DMS153 treated with DMSO at 0.1 percent for 48 hours (cell line): ENCODE measurements around the gene CA9.
A peak's percentile ranks its signal among the peaks of the same experiment; 100 is the strongest.

Experiments used
- DNase-seq: peaks from one replicate; lab custom pipeline; 2025; ENCODE audit not compliant: unreplicated experiment; lab: John Stamatoyannopoulos, UW

The CA9 gene

DNA sequence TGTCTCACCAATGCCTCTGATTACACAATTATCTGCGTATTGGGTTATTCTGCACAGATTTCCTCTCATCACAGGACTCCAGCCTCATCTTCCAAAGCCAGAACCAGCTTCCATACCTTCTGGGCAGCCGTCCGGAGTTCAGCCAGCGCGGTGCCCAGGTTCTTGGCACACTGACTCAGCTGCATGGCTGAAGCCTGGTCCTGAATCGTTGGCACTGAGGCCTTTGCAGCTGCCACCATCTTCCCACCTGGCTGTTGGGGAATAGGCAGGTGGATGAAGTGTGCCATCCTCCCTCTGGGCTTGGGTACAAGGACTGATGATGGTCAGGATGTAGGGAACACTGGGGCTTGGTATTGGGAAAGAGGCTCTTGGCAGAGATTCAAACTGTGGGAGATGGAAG, 40.4 kb downstream of the CA9 start:
- no peak for DNase-seq

DNA sequence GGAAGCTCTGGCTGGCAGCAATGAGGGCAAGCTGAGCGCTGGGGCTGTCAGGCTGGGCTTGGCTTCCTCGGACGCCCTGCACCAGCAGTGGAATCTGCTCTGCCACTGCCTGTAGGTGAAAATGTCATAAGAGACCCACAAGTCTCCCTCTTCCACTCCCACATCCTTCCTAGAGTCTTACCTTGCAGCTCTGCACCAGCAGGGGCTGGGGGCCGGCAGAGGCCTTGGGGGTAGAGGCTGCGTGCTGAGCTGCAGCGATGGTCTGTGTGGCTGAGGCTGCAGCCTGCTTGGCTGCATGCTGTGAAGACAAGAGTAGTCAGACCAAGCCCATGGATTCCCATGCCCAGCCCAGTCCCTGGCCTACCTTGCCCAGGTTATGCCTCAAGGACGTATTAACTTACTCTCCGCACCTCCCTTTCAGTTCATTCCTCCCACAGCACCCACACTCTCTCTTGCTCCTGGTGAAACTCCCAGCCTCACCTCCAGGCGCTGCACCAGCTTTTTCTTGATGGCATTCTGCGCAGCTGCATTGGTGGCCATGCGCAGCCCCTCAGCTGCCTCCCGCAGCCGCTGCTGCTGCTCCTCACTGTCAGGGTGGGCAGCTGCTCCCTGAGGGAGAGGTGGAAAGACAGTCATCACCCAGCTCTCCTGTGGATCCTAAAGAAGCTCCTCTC, 41.0 kb downstream of the CA9 start:
- no peak for DNase-seq

DNA sequence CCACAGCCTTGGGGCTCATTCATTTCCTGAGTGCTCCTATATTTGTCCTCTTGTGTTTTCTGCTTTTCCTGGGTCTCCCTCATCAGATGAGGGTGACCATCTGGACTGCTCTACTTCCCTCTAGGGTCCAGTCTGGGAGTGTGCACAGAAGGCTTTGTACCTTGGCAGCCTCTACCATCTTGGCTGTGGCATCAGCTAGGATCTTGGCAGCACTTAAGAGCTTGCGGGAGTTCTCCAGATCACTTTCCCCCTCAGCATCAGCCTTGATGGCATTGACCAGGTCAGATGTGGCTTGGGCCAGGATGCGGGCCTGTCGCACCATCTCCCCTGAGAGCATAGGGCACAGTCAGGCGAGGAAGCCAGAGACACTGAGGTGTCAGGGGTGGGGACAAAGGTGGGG, 42.5 kb downstream of the CA9 start:
- no peak for DNase-seq

DNA sequence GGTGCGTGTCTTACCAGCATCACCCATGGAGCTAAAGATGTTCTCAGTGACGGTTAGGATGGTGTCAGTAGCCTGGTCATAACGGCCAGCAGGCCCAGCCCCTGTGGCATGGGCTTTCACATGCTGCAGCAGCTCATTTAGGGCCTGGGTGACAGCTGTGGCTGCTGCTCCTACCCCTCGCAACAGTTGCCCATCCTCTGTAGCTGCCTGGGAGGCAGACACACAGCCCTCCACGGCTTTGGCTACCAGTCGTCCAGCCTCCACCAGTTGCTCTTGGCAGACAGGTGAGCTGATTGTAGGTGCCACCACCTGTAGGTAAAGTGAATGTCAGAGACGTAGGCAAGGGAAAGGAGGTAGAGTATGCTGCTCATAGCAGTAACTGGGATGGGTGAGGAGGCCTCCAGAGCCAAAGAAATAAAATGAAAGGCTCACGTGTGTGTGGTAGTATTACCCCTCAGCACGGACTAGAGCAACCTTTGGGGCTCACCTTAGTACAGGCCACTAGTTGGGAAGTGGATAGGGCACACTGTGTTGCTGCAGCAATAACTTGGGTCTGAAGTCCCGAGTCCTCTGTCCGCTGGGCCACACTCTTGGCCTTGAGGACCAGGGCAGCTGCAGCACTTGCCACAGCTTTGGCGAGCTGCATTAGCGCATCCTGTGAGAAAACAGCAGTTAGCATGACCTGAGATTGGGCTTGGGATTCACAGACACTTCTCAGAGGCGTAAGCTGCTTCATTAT, 43.6 kb downstream of the CA9 start:
- DNase-seq = no peak

DNA sequence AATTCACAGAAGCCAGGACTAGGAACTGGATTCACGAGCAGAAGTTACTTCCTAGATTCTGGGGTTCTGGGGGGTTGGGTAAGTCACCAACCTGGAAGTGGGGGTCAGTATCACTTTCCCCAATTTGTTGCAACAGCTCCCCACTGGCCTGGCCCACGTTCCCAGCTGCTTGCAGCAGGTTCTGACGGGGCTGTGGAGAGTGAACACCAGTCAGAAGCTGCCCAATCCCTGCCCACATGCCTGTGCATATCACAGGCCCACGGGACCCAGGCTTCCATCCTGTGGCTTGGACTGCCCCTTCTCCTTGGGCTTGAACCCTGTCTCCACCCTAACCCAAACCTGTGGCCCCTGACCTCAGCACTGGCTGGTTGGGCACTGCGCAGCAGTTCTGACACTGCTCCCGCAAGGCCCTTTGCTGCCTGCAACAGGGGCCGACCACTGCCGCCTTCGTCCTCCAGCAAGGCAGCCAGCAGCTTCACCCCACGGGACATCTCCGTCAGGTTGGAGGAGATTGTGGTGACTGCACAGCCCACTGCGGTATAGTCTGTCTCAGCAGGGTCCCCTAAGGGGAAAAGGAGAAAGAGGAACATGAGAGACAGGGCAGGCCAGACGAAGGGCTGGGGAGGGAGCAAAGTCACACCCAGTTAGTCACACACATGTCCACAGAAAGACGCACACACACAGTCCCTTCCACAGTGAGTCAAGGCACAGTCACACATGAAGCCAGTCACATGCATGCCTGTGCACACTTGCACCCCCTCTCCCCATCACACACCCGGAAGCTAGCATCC, 45.2 kb downstream of the CA9 start:
- DNase-seq = no peak

DNA sequence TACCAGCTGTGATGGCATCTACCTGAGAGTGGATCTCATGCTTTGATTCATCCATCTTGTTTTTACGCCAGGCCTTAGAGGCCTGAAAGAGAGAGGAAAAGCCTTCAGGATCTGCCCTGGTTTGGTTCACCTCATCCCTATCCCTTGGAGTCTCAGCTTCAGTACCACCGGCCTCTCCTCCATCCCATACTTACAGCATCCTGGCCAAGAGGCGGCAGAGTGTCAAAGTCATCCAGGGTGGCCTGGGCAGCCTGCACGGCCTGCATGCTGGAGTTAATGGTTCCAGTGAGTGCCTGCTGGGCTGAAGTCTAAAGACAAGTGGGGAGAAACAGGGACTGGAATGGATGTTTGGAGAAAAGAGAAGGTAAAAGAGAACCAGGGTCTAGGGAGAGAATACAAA, 45.8 kb downstream of the CA9 start:
- DNase-seq = no peak

DNA sequence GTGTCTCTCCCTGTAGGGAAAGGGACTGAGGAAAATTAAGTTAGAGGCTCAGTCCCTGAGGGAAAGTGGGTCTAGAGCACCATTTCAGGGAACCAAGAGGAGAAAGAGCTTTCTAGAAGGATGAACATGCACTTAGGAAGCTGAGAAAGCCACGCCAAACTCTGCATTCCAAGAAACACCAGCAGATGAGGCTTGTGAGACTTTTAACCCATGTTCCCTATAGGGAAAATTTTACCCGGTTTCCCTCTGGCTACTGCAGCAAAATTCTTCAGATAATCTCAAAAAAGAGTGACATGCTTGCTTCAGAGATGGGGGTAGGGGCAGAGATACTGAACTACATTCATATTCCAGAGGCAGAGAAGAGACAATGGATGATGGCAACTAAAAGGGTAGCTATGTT, 49.7 kb downstream of the CA9 start:
- DNase-seq = no peak

DNA sequence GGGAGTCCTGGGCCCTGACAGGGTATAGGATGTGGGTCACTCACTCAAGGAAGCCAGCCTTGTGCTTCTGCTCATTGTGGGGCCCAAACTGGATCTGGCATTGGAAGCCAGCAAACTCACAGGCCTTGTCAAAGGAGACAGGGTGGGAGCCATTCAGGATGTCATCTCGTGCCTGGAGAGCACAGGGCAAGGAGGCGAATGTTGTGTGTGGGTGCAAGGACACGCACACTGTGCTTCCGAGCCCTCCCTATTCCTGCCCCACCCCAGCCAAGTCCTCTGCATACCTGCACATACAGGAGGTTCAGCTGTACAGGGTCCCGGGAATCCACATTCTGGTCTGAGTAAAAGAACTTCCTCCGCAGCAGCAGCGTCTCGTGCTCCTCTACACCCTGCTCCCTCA, 50.2 kb downstream of the CA9 start:
- DNase-seq = no peak

DNA sequence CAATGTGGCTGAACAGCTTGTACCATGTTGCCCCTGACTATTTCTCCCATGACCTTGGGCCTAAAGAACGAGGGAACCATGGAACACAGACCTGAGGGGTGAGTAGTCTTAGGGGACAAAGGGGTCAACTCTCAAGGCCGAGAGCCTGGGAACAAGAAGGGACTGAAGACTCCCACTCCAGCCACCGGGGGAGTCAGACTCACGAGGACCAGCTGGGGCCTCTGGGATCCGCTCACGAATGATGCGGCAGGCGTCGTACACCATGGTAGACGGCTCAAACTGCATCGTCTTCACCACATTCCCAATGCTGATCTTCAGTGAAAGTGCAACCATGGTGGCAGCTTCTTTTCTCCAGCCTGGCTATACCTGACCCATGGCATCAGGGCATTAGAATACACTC, 51.6 kb downstream of the CA9 start:
- DNase-seq = no peak

DNA sequence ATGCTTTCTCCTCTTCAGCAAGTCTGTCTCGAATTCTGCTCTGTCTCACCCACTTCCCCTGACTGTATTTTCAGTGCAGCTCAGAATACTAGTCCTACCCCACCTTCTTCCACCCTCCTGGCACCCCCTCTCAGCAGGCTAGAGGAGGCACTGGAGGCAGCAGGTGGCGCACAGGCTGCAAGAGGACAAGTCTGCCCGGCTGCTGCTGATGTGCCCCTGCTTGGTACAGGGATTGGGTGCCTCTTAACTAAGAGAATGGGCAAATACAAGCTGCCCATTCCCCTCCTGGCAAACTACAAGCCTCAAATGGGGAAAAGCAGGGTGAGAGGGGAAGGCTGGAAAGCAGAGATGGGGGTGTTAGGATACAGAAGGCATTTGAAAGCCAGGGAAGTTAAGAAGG, 53.2 kb downstream of the CA9 start:
- DNase-seq = no peak

DNA sequence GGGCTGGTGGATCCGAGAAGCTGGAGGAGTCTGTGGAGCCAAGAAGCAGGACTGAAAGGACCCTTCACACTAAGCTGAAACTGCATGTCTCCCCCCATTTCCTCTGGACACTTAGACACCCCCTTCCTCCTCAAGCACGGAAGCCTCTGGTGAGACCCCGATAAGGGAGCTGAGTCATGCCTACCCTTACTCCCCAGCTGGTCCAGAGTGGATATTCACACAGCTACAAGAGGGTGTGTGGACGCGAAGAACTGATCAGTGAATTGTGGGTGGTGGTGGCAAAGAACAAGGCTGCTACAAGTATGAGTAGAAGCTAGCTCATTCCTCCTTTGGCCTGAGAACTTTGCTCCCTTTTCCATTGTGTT, 53.9 kb downstream of the CA9 start:
- no peak for DNase-seq

DNA sequence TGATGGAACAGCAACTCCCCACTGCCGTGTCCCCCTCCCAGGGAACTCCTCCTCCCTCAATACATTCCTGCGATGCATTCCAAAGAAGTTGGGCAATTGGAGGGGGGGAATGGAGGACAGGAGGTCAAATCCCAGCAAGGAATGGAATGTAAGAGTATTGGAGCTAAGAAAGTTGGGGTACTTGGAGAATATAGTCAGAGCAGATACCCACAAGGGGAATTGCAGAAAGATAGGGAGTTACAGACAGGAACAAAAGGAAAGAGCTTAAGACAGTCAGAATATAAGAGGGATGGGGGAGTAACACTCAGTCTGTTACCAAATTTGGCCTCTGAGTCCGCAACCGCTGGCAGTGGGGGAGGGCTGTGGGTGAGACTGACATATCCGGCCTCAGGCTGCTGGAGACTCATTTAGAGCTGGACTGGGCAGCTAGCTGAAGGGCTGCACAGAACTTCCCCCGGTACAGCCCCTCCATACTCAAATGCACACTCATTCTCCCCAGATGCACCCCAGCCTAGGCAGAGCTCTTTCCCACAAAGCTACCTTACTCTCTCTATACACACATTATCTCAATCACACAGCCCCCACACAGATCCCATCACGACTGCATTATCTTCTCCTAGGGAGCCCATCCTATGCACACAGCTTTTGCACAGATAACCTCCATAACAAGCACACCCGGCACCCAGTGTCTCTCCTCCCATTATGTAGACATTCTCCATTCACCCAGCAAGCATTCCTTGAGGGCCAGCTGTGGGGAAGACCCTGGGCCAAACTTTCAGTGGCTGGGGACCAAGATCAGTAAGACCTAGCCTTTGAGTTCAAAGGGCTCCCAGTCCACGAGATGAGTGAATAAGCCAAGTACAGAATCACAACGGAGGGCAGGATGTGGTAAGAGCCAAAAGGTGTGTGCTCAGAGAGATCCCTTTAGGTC, 54.6 kb downstream of the CA9 start:
- no peak for DNase-seq

DNA sequence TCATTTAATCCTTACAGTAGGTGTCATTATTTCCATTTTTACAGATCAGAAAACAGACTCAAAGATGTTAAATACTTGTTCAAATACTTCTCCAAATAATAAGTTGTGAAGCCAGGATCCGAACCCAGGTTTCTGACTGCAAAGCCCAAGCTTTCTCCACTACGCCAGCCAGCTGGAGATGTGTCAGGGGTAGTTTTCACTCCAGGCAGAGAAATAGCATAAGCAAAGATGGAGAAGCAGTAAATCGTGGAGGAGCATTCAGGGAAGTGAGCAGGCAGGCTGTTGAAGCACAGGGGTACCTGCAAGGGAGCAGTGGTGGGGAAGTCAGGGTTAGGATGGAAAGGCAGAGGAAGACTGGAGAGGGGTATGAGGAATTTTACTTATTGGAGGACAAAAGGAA, 55.4 kb downstream of the CA9 start:
- DNase-seq = no peak

DNA sequence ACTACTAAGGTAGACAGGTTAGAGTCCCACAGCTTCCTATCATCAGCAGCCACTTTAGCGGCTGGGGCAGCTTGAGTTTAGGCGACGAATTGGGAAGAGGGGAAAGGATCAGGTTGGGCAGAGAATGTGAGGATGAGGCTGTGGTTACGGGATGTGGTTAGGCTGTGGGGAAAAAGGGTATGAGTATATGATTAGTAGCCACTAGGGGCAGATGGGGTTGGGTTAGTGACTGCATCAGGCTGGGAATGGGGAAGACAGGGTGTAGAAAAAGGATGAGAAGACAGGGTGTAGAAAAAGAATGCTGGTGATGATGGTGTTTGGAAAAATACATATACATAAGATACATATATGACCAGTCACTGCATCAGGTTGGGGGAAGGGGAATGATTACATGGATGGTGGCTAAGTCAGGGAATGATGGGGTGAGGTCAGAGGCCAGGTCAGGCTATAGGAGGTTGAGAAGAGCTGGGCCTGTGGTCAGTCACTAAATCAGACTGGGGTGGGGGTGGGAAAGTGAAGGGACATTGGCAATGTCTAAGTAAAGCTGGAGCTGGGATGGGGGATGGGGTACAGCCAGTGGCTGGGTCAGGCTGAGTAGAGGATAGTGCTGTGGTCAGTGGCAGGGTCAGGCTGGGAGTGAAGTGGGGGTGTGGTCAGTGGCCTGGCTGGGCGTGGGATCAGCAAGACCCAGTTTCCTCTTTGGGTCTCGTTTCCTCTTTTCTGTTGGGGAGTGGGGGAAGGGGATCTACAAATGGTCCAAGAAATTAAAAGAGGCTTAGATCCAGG, 56.2 kb downstream of the CA9 start:
- peak; percentile 21 for DNase-seq

DNA sequence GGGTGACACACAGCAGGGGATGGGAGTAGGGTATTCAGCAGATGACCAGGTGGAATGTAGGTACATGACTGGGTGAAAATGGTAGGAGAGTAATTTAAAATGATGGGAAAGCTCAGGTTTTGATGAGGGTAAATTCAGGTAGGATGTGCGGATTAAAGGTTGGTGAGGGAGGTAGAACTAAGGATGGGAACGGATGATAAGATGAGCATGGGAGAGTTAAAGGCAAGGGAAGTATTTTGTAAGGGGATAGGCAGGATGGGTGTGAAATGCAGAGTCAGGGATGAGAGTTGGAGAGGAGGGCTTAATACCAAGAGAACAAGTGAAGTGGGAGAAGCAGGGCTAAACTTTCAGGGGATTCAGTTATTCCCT, 56.7 kb downstream of the CA9 start:
- no peak for DNase-seq
